Aorta (tissue), 5 donors: Measurements from ENCODE around the gene JPH4. TPM values are rescaled to one million over a fixed set of nuclear protein-coding genes. Genes with fewer than 3 reads are reported as not detected.
"Not testable (repeated sequence)": the region's sequence is repeated elsewhere in the genome, so short reads cannot be mapped to it uniquely, and the experiment has no call there.

Experiments used
- ATAC-seq: fragments of 200-7000 bp; cut with Tn5 transposase; one replicate; pipeline ENCODE4 v1.9.1; 2022; ENCODE audit warnings: moderate library complexity; ENCODE audit not compliant: low FRiP score
- DNase-seq, 2 donors: peaks; one replicate each; pipeline ENCODE4 v3.0.0-alpha.2; 2020
- H3K27ac ChIP-seq, 2 donors: one replicate each; pipeline ENCODE4 v1.5.1; 2013; ENCODE audit warnings: low read length in 2 of 2, mild to moderate bottlenecking in 2 of 2, moderate library complexity in 2 of 2, control low read depth in 1 of 2, inconsistent platforms in 1 of 2, low read depth in 1 of 2
- H3K27me3 ChIP-seq, 2 donors: one replicate each; pipeline ENCODE4 v1.6.1; 2013; ENCODE audit warnings: control low read depth in 1 of 2, low read length in 1 of 2, mild to moderate bottlenecking in 1 of 2, moderate library complexity in 1 of 2; ENCODE audit not compliant: insufficient read depth in 2 of 2, control insufficient read depth in 1 of 2
- H3K36me3 ChIP-seq, 2 donors: one replicate each; pipeline ENCODE4 v1.6.1; 2013; ENCODE audit warnings: control low read depth in 1 of 2, low read length in 1 of 2, mild to moderate bottlenecking in 1 of 2; ENCODE audit not compliant: insufficient read depth in 2 of 2, control insufficient read depth in 1 of 2
- H3K4me1 ChIP-seq, 2 donors: one replicate each; pipeline ENCODE4 v1.6.1; 2013; ENCODE audit warnings: low read length in 2 of 2, control low read depth in 1 of 2, mild to moderate bottlenecking in 1 of 2, moderate library complexity in 1 of 2; ENCODE audit not compliant: insufficient read depth in 2 of 2, control insufficient read depth in 1 of 2
- H3K4me3 ChIP-seq, 2 donors: one replicate each; pipeline ENCODE4 v1.5.1; 2013; ENCODE audit warnings: low read length in 2 of 2, control low read depth in 1 of 2, mild to moderate bottlenecking in 1 of 2
- H3K9me3 ChIP-seq: one replicate; pipeline ENCODE4 v1.6.1; 2013; ENCODE audit warnings: mild to moderate bottlenecking, low read length; ENCODE audit not compliant: control insufficient read depth
- WGBS, 2 donors: extraction: QIAGEN DNeasy Blood & Tissue Kit; methylation state at CpG; one replicate each; pipeline ENCODE4 v1.1.7; 2013; 5-methylcytosine and 5-hydroxymethylcytosine counted together
- intact Hi-C, 2 donors: fragments of 100-400 bp; cut with DNase I; formaldehyde crosslinking; loops; one replicate each; pipeline versions ENCODE4 v1.14.2 to v1.15.0; 2022
- polyA plus RNA-seq, 2 donors: library from polyadenylated mRNA; stranded (reverse); fragments of 200-250 nt; gene quantifications; one replicate each; pipeline ENCODE4 v1.2.3, GENCODE V29; 2013
- total RNA-seq, 2 donors: library from RNA; stranded (reverse); fragmentation: NEBNext Ultra II Directional; extraction: Animal tissue kit (Norgen Biotek cat#: 25700); gene quantifications; one replicate each; pipeline ENCODE4 v1.2.1, GENCODE V29; 2021
- donor health status: healthy with polysubstance abuse.
- donor health status: Bipolar disorder and iron deficiency.
- donor health status: DM: no; HTN: no; CAD: no.
- donor health status: DM: no; HTN: no; CAD: no.
- donor health status: DM: yes; HTN: yes; CAD: no.

The JPH4 gene
- total and polyA plus RNA-seq, 4 donors: 0.23 to 1.7 (median 1.5) TPM; not detected in 1

- DNase-seq (no peak), ATAC-seq (no peak)
- Histone ChIP-seq H3K4me3 (no peak overlapping the region), H3K9me3 (no peaks in the 10 kb centered on the region), H3K27ac (no peak overlapping the region), H3K27me3 (no peaks in the 10 kb centered on the region), H3K36me3 (no peaks in the 10 kb centered on the region), H3K4me1 (no peaks in the 10 kb centered on the region)
- intact Hi-C loops: no loop called here
- WGBS, 2 donors: 96 to 97% methylated on average over 5 of the region's 5 CpGs
These were observed 35.2 kb downstream of the JPH4 start for GRCh38 chr14:23543403-23543802.

- Histone ChIP-seq H3K9me3 (no peaks in the 10 kb centered on the region), H3K4me1 (no peaks in the 10 kb centered on the region), H3K36me3 (no peaks in the 10 kb centered on the region), H3K27ac (no peak overlapping the region), H3K27me3 (no peaks in the 10 kb centered on the region), H3K4me3 (no peak overlapping the region)
- ATAC-seq: no peak
- intact Hi-C loops: no loop called here
- WGBS, 2 donors: 76 to 82% methylated on average over 5 of the region's 5 CpGs
- no peak for DNase-seq
These were observed 36.3 kb downstream of the JPH4 start for GRCh38 chr14:23542261-23542660.

GRCh38 chr14:23540141-23540469, 38.5 kb downstream of the JPH4 start:
- intact Hi-C loops: no loop called here
- 87% methylated on average over 4 of the region's 4 CpGs for WGBS, 2 donors
- H3K27me3 ChIP-seq: no peaks in the 10 kb centered on the region
- H3K9me3 ChIP-seq: no peaks in the 10 kb centered on the region
- H3K4me1 ChIP-seq: no peaks in the 10 kb centered on the region
- no peak overlapping the region for H3K27ac ChIP-seq
- no peaks in the 10 kb centered on the region for H3K36me3 ChIP-seq
- ATAC-seq: no peak
- DNase-seq: no peak
- H3K4me3 ChIP-seq: no peak overlapping the region

- DNase-seq (no peak), ATAC-seq (peak; percentile 80)
- intact Hi-C loops: no loop called here
- Histone ChIP-seq H3K27me3 (no peaks in the 10 kb centered on the region), H3K27ac (no peak overlapping the region), H3K9me3 (no peaks in the 10 kb centered on the region), H3K4me3 (no peak overlapping the region), H3K36me3 (no peaks in the 10 kb centered on the region), H3K4me1 (no peaks in the 10 kb centered on the region)
- WGBS, 2 donors: 36 to 37% methylated on average over 10 of the region's 10 CpGs
These were observed 39.1 kb downstream of the JPH4 start for GRCh38 chr14:23539248-23540140.

GRCh38 chr14:23538785-23539184, 39.8 kb downstream of the JPH4 start:
- Histone ChIP-seq H3K27ac (no peak overlapping the region), H3K36me3 (no peaks in the 10 kb centered on the region), H3K9me3 (no peaks in the 10 kb centered on the region), H3K27me3 (no peaks in the 10 kb centered on the region), H3K4me3 (no peak overlapping the region), H3K4me1 (no peaks in the 10 kb centered on the region)
- ATAC-seq (peak; percentile 53), DNase-seq (no peak)
- intact Hi-C loops: no loop called here
- WGBS, 2 donors: 32 to 43% methylated on average over 7 of the region's 7 CpGs

- WGBS, 2 donors: 47 to 51% methylated on average over 10 of the region's 10 CpGs
- H3K4me3 ChIP-seq: no peak overlapping the region
- intact Hi-C loops: no loop called here
- no peak for ATAC-seq
- H3K27me3 ChIP-seq: no peaks in the 10 kb centered on the region
- H3K4me1 ChIP-seq: no peaks in the 10 kb centered on the region
- no peak for DNase-seq
- H3K27ac ChIP-seq: no peak overlapping the region
- H3K36me3 ChIP-seq: no peaks in the 10 kb centered on the region
- H3K9me3 ChIP-seq: no peaks in the 10 kb centered on the region
These were observed 40.4 kb downstream of the JPH4 start for GRCh38 chr14:23538050-23538718.

GRCh38 chr14:23537351-23538049, 41.1 kb downstream of the JPH4 start:
- no peaks in the 10 kb centered on the region for H3K27me3 ChIP-seq
- no peaks in the 10 kb centered on the region for H3K9me3 ChIP-seq
- WGBS, 2 donors: 54 to 59% methylated on average over 13 of the region's 13 CpGs
- no peaks in the 10 kb centered on the region for H3K36me3 ChIP-seq
- intact Hi-C loops: no loop called here
- ATAC-seq (no peak), DNase-seq (no peak)
- H3K4me1 ChIP-seq: no peaks in the 10 kb centered on the region
- no peak overlapping the region for H3K4me3 ChIP-seq
- no peak overlapping the region for H3K27ac ChIP-seq

GRCh38 chr14:23536906-23537305, 41.7 kb downstream of the JPH4 start:
- ATAC-seq, intact Hi-C loops, DNase-seq, H3K27ac ChIP-seq, H3K36me3 ChIP-seq, H3K4me1 ChIP-seq, H3K9me3 ChIP-seq, H3K4me3 ChIP-seq, H3K27me3 ChIP-seq: not testable (repeated sequence)
- 85 to 86% methylated on average over 6 of the region's 6 CpGs for WGBS, 2 donors
